Peyer's patch (tissue), 4 donors: ENCODE data around the gene DDX27.

Experiments
- POLR2A ChIP-seq, 2 donors: fragments of 450-650 bp; IDR thresholded peaks; one replicate each; pipeline ENCODE4 v1.5.1; 2017; ENCODE audit warnings: antibody characterized with exemption in 2 of 2, mild to moderate bottlenecking in 2 of 2, moderate library complexity in 2 of 2
- TF ChIP-seq, protein P1 (sequence below), 6 experiments: fragments of 450-650 bp in 4 of 6; fragments of 200-600 bp in 2 of 6; sonication (generic) in 1 of 6; IDR thresholded peaks; one replicate each; pipeline ENCODE4 v1.5.1; 2017 to 2019; ENCODE audit warnings: antibody characterized with exemption in 6 of 6, mild to moderate bottlenecking in 3 of 6, moderate library complexity in 1 of 6

GRCh38 chr20:49203746-49204145 is 15.5 kb upstream of the DDX27 start:
- TF ChIP-seq, protein P1, sequence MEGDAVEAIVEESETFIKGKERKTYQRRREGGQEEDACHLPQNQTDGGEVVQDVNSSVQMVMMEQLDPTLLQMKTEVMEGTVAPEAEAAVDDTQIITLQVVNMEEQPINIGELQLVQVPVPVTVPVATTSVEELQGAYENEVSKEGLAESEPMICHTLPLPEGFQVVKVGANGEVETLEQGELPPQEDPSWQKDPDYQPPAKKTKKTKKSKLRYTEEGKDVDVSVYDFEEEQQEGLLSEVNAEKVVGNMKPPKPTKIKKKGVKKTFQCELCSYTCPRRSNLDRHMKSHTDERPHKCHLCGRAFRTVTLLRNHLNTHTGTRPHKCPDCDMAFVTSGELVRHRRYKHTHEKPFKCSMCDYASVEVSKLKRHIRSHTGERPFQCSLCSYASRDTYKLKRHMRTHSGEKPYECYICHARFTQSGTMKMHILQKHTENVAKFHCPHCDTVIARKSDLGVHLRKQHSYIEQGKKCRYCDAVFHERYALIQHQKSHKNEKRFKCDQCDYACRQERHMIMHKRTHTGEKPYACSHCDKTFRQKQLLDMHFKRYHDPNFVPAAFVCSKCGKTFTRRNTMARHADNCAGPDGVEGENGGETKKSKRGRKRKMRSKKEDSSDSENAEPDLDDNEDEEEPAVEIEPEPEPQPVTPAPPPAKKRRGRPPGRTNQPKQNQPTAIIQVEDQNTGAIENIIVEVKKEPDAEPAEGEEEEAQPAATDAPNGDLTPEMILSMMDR (IDR thresholded peaks at IDR 0.05), result no peak
- TF ChIP-seq POLR2A (IDR thresholded peaks at IDR 0.05), result no peak
